ENCODE measurements around the gene UBE2E3.

GRCh38 chr2:181054256-181054655 is 73.9 kb downstream of the UBE2E3 start:
- TF ChIP-seq, protein P1, sequence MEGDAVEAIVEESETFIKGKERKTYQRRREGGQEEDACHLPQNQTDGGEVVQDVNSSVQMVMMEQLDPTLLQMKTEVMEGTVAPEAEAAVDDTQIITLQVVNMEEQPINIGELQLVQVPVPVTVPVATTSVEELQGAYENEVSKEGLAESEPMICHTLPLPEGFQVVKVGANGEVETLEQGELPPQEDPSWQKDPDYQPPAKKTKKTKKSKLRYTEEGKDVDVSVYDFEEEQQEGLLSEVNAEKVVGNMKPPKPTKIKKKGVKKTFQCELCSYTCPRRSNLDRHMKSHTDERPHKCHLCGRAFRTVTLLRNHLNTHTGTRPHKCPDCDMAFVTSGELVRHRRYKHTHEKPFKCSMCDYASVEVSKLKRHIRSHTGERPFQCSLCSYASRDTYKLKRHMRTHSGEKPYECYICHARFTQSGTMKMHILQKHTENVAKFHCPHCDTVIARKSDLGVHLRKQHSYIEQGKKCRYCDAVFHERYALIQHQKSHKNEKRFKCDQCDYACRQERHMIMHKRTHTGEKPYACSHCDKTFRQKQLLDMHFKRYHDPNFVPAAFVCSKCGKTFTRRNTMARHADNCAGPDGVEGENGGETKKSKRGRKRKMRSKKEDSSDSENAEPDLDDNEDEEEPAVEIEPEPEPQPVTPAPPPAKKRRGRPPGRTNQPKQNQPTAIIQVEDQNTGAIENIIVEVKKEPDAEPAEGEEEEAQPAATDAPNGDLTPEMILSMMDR (conservative IDR thresholded peaks at IDR 0.05; ENCODE audit: low read length) = no peak
- TF ChIP-seq EZH2phosphoT487 (IDR thresholded peaks at IDR 0.05; ENCODE audit: borderline replicate concordance) = no peak

All from Loucy (cell line).